Lung (tissue), 12 donors: ENCODE measurements around the gene PMIS2. TPM values are rescaled to one million over a fixed set of nuclear protein-coding genes. Genes with fewer than 3 reads are reported as not detected.

Experiments used
- ATAC-seq: fragments of 200-7000 bp; cut with Tn5 transposase; one replicate; pipeline ENCODE4 v1.9.1; 2020; ENCODE audit warnings: moderate number of reproducible peaks; ENCODE audit not compliant: insufficient read depth, low FRiP score
- DNase-seq, 3 donors: peaks; one replicate each; pipeline ENCODE4 v3.0.0-alpha.2; 2013 to 2017
- H3K27ac ChIP-seq, 2 donors: one replicate each; pipeline ENCODE4 v1.5.1; 2013; ENCODE audit warnings: mild to moderate bottlenecking in 2 of 2, moderate library complexity in 2 of 2, control low read depth in 1 of 2, inconsistent platforms in 1 of 2, low read depth in 1 of 2, low read length in 1 of 2
- H3K27me3 ChIP-seq, 3 donors: one replicate each; pipeline ENCODE4 v1.5.1; 2013; ENCODE audit warnings: low read length in 2 of 3; ENCODE audit not compliant: control insufficient read depth in 3 of 3, insufficient read depth in 3 of 3
- H3K36me3 ChIP-seq, 4 donors: one replicate each; pipeline ENCODE4 v1.5.1; 2013; ENCODE audit warnings: low read length in 4 of 4, mild to moderate bottlenecking in 1 of 4, moderate library complexity in 1 of 4; ENCODE audit not compliant: control insufficient read depth in 4 of 4, insufficient read depth in 4 of 4
- H3K4me1 ChIP-seq, 5 donors: one replicate each; pipeline ENCODE4 v1.5.1; 2013; ENCODE audit warnings: low read length in 5 of 5, mild to moderate bottlenecking in 2 of 5, moderate library complexity in 1 of 5; ENCODE audit not compliant: control insufficient read depth in 5 of 5, insufficient read depth in 5 of 5
- H3K4me3 ChIP-seq: one replicate; pipeline ENCODE4 v1.5.1; 2013; ENCODE audit warnings: mild to moderate bottlenecking, control low read depth, moderate library complexity
- H3K9ac ChIP-seq, 2 donors: one replicate each; pipeline ENCODE4 v1.5.1; 2013; ENCODE audit warnings: low read length in 2 of 2, control low read depth in 1 of 2; ENCODE audit not compliant: insufficient read depth in 1 of 2
- H3K9me3 ChIP-seq, 4 donors: one replicate each; pipeline ENCODE4 v1.5.1; 2013; ENCODE audit warnings: low read length in 3 of 4, mild to moderate bottlenecking in 1 of 4, moderate library complexity in 1 of 4; ENCODE audit not compliant: control insufficient read depth in 4 of 4, insufficient read depth in 3 of 4
- CTCF ChIP-seq: IDR thresholded peaks from 2 replicates; pipeline ENCODE4 v1.5.1; 2012; ENCODE audit warnings: mild to moderate bottlenecking; ENCODE audit errors: control extremely low read depth, extremely low read depth
- WGBS, 2 donors: extraction: QIAGEN DNeasy Blood & Tissue Kit; methylation state at CpG; one replicate each; pipeline ENCODE4 v1.1.7; 2013; 5-methylcytosine and 5-hydroxymethylcytosine counted together
- polyA plus RNA-seq, 2 donors: library from polyadenylated mRNA; stranded (reverse); fragments of 200-250 nt; gene quantifications; one replicate each; pipeline ENCODE4 v1.2.1, GENCODE V29; 2013
- total RNA-seq, 2 donors: library from RNA; depleted of rRNA in 1 of 2; stranded (reverse); fragments of >200 nt in 1 of 2; gene quantifications; one replicate each; pipeline ENCODE4 v1.2.1, GENCODE V29; 2014 to 2021
- donor health status: control.
- donor health status: control.
- donor health status: Bipolar disorder and iron deficiency.
- donor health status: healthy.
- donor health status: DM: yes; HTN: yes; CAD: no.

PMIS2 gene
- total and polyA plus RNA-seq, 4 donors = not detected

GRCh38 chr19:35544110-35544802 is 41.7 kb upstream of the PMIS2 start:
- DNase-seq (no peak), ATAC-seq (no peak)
- Histone ChIP-seq H3K36me3 (peaks cover 0 to 5% (median 2%) of the 10 kb centered on the region in 4 donors), H3K27ac (peak overlapping the region in 1 of 2 donors; percentile 78), H3K9ac (peak overlapping the region; percentile 33 to 76), H3K4me1 (peaks cover 6 to 19% (median 13%) of the 10 kb centered on the region in 5 donors), H3K27me3 (no peaks in the 10 kb centered on the region), H3K9me3 (no peaks in the 10 kb centered on the region), H3K4me3 (peak overlapping the region; percentile 89)
- TF ChIP-seq CTCF = no peak
- 86 to 90% methylated on average over 3 of the region's 3 CpGs for WGBS, 2 donors

GRCh38 chr19:35545001-35545854 is 40.7 kb upstream of the PMIS2 start, which contains the start of gene TMEM147:
TMEM147 (plus strand) TSS chr19:35545626; CDS start chr19:35545740, 114 bp downstream.
- Histone ChIP-seq H3K27me3 (no peaks in the 10 kb centered on the region), H3K4me3 (peak within 1 kb of the TSS; percentile 89), H3K9me3 (no peaks in the 10 kb centered on the region), H3K27ac (peak within 1 kb of the TSS; percentile 78 to 93), H3K4me1 (peaks cover 6 to 19% (median 13%) of the 10 kb centered on the region in 5 donors), H3K36me3 (peaks cover 0 to 5% (median 2%) of the 10 kb centered on the region in 4 donors), H3K9ac (peak within 1 kb of the TSS; percentile 76 to 82)
- DNase-seq (peak; percentile 89 to 95 (median 93)), ATAC-seq (peak; percentile 94)
- TF ChIP-seq CTCF = no peak
- WGBS, 2 donors = 1% methylated on average over 38 to 85 of the region's 85 CpGs

GRCh38 chr19:35545855-35546381 is 40.1 kb upstream of the PMIS2 start:
- TF ChIP-seq CTCF = no peak
- WGBS, 2 donors = 1 to 2% methylated on average over 27 of the region's 27 CpGs
- H3K27me3 ChIP-seq = no peaks in the 10 kb centered on the region
- peak overlapping the region; percentile 37 to 82 for H3K9ac ChIP-seq
- peaks cover 0 to 5% (median 2%) of the 10 kb centered on the region in 4 donors for H3K36me3 ChIP-seq
- DNase-seq (peak in 2 of 3 donors; percentile 11 to 25), ATAC-seq (peak; percentile 14)
- H3K4me1 ChIP-seq = peaks cover 6 to 19% (median 13%) of the 10 kb centered on the region in 5 donors
- peak overlapping the region; percentile 89 for H3K4me3 ChIP-seq
- H3K9me3 ChIP-seq = no peaks in the 10 kb centered on the region
- peak overlapping the region; percentile 78 to 93 for H3K27ac ChIP-seq
